ENCODE results near the gene EPHB6.

Gene EPHB6

GRCh38 chr7:142896741-142897379 lies 42.0 kb downstream of the EPHB6 start (continued):
- TF ChIP-seq ZBTB49 (tag by site-specific recombination; IDR thresholded peaks at IDR 0.05; ENCODE audit: low read depth) (no peak), ZNF747 (tag by site-specific recombination; IDR thresholded peaks at IDR 0.05) (no peak), ZNF391 (tag by site-specific recombination; IDR thresholded peaks at IDR 0.05; ENCODE audit: borderline replicate concordance, low read depth) (no peak), TCF7L2 (IDR thresholded peaks at IDR 0.05; ENCODE audit: borderline replicate concordance, low read depth, low read length) (no peak), PRDM4 (tag by site-specific recombination; IDR thresholded peaks at IDR 0.05) (no peak), ZNF629 (tag by site-specific recombination; IDR thresholded peaks at IDR 0.05) (no peak), ZNF600 (tag by site-specific recombination; IDR thresholded peaks at IDR 0.05) (no peak), ZNF645 (tag by site-specific recombination; IDR thresholded peaks at IDR 0.05) (no peak), ZNF121 (tag by site-specific recombination; IDR thresholded peaks at IDR 0.05) (no peak), ZNF112 (tag by site-specific recombination; IDR thresholded peaks at IDR 0.05) (no peak), ZSCAN4 (tag by site-specific recombination; IDR thresholded peaks at IDR 0.05) (no peak), ZNF449 (tag by site-specific recombination; IDR thresholded peaks at IDR 0.05) (no peak), ZNF704 (tag by site-specific recombination; IDR thresholded peaks at IDR 0.05) (no peak)

GRCh38 chr7:142897691-142898090 lies 42.8 kb downstream of the EPHB6 start:
- TF ChIP-seq ZNF677 (tag by site-specific recombination; IDR thresholded peaks at IDR 0.05), result no peak
- no peak for TF ChIP-seq SP2 (tag by site-specific recombination; IDR thresholded peaks at IDR 0.05)
- no peak for TF ChIP-seq ZNF433 (tag by site-specific recombination; IDR thresholded peaks at IDR 0.05; ENCODE audit: low read depth)
- no peak for TF ChIP-seq PRDM4 (tag by site-specific recombination; IDR thresholded peaks at IDR 0.05)
- H3K9me3 ChIP-seq (ENCODE audit: control insufficient read depth, insufficient read depth, low read depth, low read length), result no peaks in the 10 kb centered on the region
- H3K4me1 ChIP-seq (ENCODE audit: control insufficient read depth, insufficient read depth, low read length), result no peaks in the 10 kb centered on the region
- POLR2A ChIA-PET, result interaction anchor here (0.7 kb wide), 1 partner anchor 22 kb away, joined by 4 read pairs; no protein-coding TSS in a partner anchor
- H3K27ac ChIP-seq (ENCODE audit: extremely low read depth, low read depth, low read length), result no peak overlapping the region
- H3K4me3 ChIP-seq (ENCODE audit: low read depth, low read length), result no peak overlapping the region
- H3K36me3 ChIP-seq (ENCODE audit: control insufficient read depth in 2 of 2, insufficient read depth in 1 of 2, low read length in 2 of 2), result no peaks in the 10 kb centered on the region
- CTCF ChIA-PET, result interaction anchor here (1.0 kb wide), 1 partner anchor 103 kb away, joined by 5 read pairs; no protein-coding TSS in a partner anchor
